GM23338 (cell line): Measurements from ENCODE around the gene SERPINB6. TPM values are rescaled to one million over a fixed set of nuclear protein-coding genes. Genes with fewer than 3 reads are reported as not detected.

Source experiments
- ATAC-seq: fragments of 200-7000 bp; cut with Tn5 transposase; 3 replicates; pipeline ENCODE4 v1.9.1; 2020
- DNase-seq: peaks from one replicate; pipeline ENCODE4 v3.0.0-alpha.2; 2015; ENCODE audit warnings: low spot score
- H2AFZ ChIP-seq: fragments of 200-600 bp; sonication (generic); 2 replicates; pipeline ENCODE4 v1.8.0; 2016; ENCODE audit warnings: antibody characterized with exemption, mild to moderate bottlenecking, moderate library complexity
- H3F3A ChIP-seq: fragments of 200-600 bp; sonication (generic); replicated peaks from 2 replicates; pipeline ENCODE4 v1.8.0; 2017; ENCODE audit warnings: antibody characterized with exemption, mixed run types, low read depth
- H3K27ac ChIP-seq: fragments of 200-600 bp; sonication (generic); 2 replicates; pipeline ENCODE4 v1.6.1; 2016; ENCODE audit warnings: low read depth
- H3K27me3 ChIP-seq: fragments of 200-600 bp; sonication (generic); 2 replicates; pipeline ENCODE4 v1.8.0; 2016; ENCODE audit warnings: mild to moderate bottlenecking, mixed run types, moderate library complexity; ENCODE audit not compliant: insufficient read depth
- H3K36me3 ChIP-seq: fragments of 200-600 bp; sonication (generic); 2 replicates; pipeline ENCODE4 v1.8.0; 2016; ENCODE audit warnings: mild to moderate bottlenecking; ENCODE audit not compliant: insufficient read depth
- H3K4me1 ChIP-seq: fragments of 200-600 bp; sonication (generic); 2 replicates; pipeline ENCODE4 v1.8.0; 2016; ENCODE audit warnings: mild to moderate bottlenecking, moderate library complexity; ENCODE audit not compliant: insufficient read depth
- H3K4me2 ChIP-seq: fragments of 200-600 bp; sonication (generic); 2 replicates; pipeline ENCODE4 v1.7.1; 2017; ENCODE audit warnings: mixed run types
- H3K4me3 ChIP-seq: fragments of 200-600 bp; sonication (generic); 2 replicates; pipeline ENCODE4 v1.6.1; 2016; ENCODE audit warnings: mixed run types
- H3K79me2 ChIP-seq: fragments of 200-600 bp; sonication (generic); replicated peaks from 2 replicates; pipeline ENCODE4 v1.8.0; 2017; ENCODE audit warnings: mild to moderate bottlenecking; ENCODE audit not compliant: insufficient read depth
- H3K9me2 ChIP-seq: fragments of 200-600 bp; sonication (generic); 2 replicates; pipeline ENCODE4 v1.8.0; 2017; ENCODE audit not compliant: insufficient read depth
- H4K20me1 ChIP-seq: fragments of 200-600 bp; sonication (generic); replicated peaks from 2 replicates; pipeline ENCODE4 v1.8.0; 2017; ENCODE audit warnings: mild to moderate bottlenecking; ENCODE audit not compliant: insufficient read depth
- H3K27ac Mint-ChIP-seq: 2 replicates; pipeline ENCODE4 v1.8.0; 2020; ENCODE audit warnings: inconsistent platforms, mild to moderate bottlenecking, moderate library complexity, mixed read lengths
- H3K27me3 Mint-ChIP-seq: 3 replicates; pipeline ENCODE4 v1.8.0; 2022; ENCODE audit warnings: low read depth, mild to moderate bottlenecking, moderate library complexity, mixed read lengths, inconsistent platforms; ENCODE audit not compliant: insufficient read depth, poor library complexity
- H3K36me3 Mint-ChIP-seq: 3 replicates; pipeline ENCODE4 v1.8.0; 2021; ENCODE audit warnings: low read depth, mild to moderate bottlenecking, inconsistent platforms, moderate library complexity, mixed read lengths
- H3K4me1 Mint-ChIP-seq: 3 replicates; pipeline ENCODE4 v1.8.0; 2020; ENCODE audit warnings: mild to moderate bottlenecking, inconsistent platforms, mixed read lengths
- H3K4me3 Mint-ChIP-seq: 3 replicates; pipeline ENCODE4 v1.8.0; 2021; ENCODE audit warnings: moderate library complexity, mild to moderate bottlenecking, inconsistent platforms, mixed read lengths
- H3K9me3 Mint-ChIP-seq: 3 replicates; pipeline ENCODE4 v1.8.0; 2020; ENCODE audit warnings: moderate library complexity, mild to moderate bottlenecking, inconsistent platforms, mixed read lengths
- EZH2 ChIP-seq: fragments of 200-600 bp; sonication (generic); IDR thresholded peaks from one replicate; pipeline ENCODE4 v1.8.0; 2017; ENCODE audit warnings: antibody characterized with exemption, mild to moderate bottlenecking, low read depth; ENCODE audit not compliant: unreplicated experiment
- EZH2phosphoT487 ChIP-seq: fragments of 200-600 bp; sonication (generic); IDR thresholded peaks from one replicate; pipeline ENCODE4 v1.8.1; 2018; ENCODE audit warnings: antibody characterized with exemption; ENCODE audit not compliant: unreplicated experiment
- JUNB ChIP-seq: IDR thresholded peaks from one replicate; pipeline ENCODE4 v1.6.1; 2016; ENCODE audit warnings: antibody characterized with exemption; ENCODE audit not compliant: unreplicated experiment
- NANOG ChIP-seq: IDR thresholded peaks from 2 replicates; pipeline ENCODE4 v1.6.1; 2016; ENCODE audit warnings: antibody characterized with exemption, borderline replicate concordance
- POLR2AphosphoS5 ChIP-seq: IDR thresholded peaks from 2 replicates; pipeline ENCODE4 v1.6.1; 2016; ENCODE audit warnings: antibody characterized with exemption, low read depth
- ZNF331 ChIP-seq: fragments of 250-450 bp; sonication (Bioruptor Pico); IDR thresholded peaks from 2 replicates; pipeline ENCODE4 v1.5.0; 2020; ENCODE audit warnings: low read depth, mild to moderate bottlenecking, moderate library complexity
- polyA plus RNA-seq: library from polyadenylated mRNA; unstranded; fragments of >200 nt; fragmentation: Nextera tagmentation; extraction: Ambion mirVana; gene quantifications from 2 replicates; pipeline ENCODE4 v1.2.1, GENCODE V29; 2016
- total RNA-seq: library from RNA; depleted of rRNA; stranded (reverse); fragments of >200 nt; shearing (Covaris generic); gene quantifications from 2 replicates; pipeline ENCODE4 v1.2.3, GENCODE V29; 2014
- TF ChIP-seq, protein P1 (sequence below): IDR thresholded peaks from 2 replicates; pipeline ENCODE4 v1.6.1; 2016; ENCODE audit warnings: antibody characterized with exemption
- TF ChIP-seq, protein P2 (sequence below): IDR thresholded peaks from one replicate; pipeline ENCODE4 v1.6.1; 2018; ENCODE audit warnings: antibody characterized with exemption; ENCODE audit not compliant: unreplicated experiment
- TF ChIP-seq, protein P3 (sequence below): fragments of 250-450 bp; sonication (Bioruptor Pico); IDR thresholded peaks from 2 replicates; pipeline ENCODE4 v1.5.0; 2020; ENCODE audit warnings: mild to moderate bottlenecking, moderate library complexity
- TF ChIP-seq, protein P4 (sequence below), 2 experiments: fragments of 200-600 bp in 1 of 2; sonication (generic) in 1 of 2; conservative IDR thresholded peaks; 2 replicates each; pipeline versions ENCODE4 v1.5.1 to v1.6.1; 2016 to 2017; ENCODE audit warnings: antibody characterized with exemption in 2 of 2, low read depth in 2 of 2, mild to moderate bottlenecking in 2 of 2, moderate library complexity in 1 of 2

Gene SERPINB6
- total and polyA plus RNA-seq, 2 experiments from 2014 or later = 25.9 to 38.5 TPM

DNA sequence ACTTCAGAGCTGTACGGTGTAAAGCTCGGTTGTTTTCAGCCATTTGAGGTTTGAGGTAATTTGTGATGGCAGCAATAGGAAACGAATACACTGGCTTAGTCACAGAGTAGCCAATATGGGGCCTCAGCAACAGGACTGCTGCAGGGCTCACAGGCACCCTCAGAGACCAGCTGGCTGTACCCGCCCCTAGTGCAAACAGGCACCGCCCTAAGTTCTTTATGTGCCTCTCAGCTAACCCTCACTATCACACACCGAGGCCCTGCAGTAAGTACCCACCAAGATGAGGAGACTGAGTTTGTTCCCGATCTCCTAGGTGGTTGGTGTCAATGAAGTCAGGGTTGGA lies 57.1 kb downstream of the SERPINB6 start:
- Histone ChIP-seq H3K27ac (no peak overlapping the region), H3K4me2 (no peak overlapping the region), H3K36me3 (no peaks in the 10 kb centered on the region), H2AFZ (peak overlapping the region; percentile 19; the same call in 1 of the 2 replicates), H4K20me1 (no peaks in the 10 kb centered on the region), H3K79me2 (no peaks in the 10 kb centered on the region), H3K9me2 (peaks cover 4% of the 10 kb centered on the region; the same call in 1 of the 2 replicates), H3K4me1 (peaks cover 56% of the 10 kb centered on the region), H3K4me3 (no peak overlapping the region), H3K27me3 (no peaks in the 10 kb centered on the region), H3F3A (peaks cover 12% of the 10 kb centered on the region)
- Mint-ChIP-seq H3K4me1 (peaks cover 62% of the 10 kb centered on the region), H3K27ac (no peak overlapping the region), H3K36me3 (no peaks in the 10 kb centered on the region), H3K9me3 (no peaks in the 10 kb centered on the region), H3K4me3 (no peak overlapping the region), H3K27me3 (peaks cover 5% of the 10 kb centered on the region)
- ATAC-seq (peak; percentile 21), DNase-seq (no peak)
- no peak for TF ChIP-seq EZH2phosphoT487
- TF ChIP-seq, protein P1, sequence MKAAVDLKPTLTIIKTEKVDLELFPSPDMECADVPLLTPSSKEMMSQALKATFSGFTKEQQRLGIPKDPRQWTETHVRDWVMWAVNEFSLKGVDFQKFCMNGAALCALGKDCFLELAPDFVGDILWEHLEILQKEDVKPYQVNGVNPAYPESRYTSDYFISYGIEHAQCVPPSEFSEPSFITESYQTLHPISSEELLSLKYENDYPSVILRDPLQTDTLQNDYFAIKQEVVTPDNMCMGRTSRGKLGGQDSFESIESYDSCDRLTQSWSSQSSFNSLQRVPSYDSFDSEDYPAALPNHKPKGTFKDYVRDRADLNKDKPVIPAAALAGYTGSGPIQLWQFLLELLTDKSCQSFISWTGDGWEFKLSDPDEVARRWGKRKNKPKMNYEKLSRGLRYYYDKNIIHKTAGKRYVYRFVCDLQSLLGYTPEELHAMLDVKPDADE = no peak
- no peak for TF ChIP-seq JUNB
- no peak for TF ChIP-seq NANOG
- TF ChIP-seq, protein P2, sequence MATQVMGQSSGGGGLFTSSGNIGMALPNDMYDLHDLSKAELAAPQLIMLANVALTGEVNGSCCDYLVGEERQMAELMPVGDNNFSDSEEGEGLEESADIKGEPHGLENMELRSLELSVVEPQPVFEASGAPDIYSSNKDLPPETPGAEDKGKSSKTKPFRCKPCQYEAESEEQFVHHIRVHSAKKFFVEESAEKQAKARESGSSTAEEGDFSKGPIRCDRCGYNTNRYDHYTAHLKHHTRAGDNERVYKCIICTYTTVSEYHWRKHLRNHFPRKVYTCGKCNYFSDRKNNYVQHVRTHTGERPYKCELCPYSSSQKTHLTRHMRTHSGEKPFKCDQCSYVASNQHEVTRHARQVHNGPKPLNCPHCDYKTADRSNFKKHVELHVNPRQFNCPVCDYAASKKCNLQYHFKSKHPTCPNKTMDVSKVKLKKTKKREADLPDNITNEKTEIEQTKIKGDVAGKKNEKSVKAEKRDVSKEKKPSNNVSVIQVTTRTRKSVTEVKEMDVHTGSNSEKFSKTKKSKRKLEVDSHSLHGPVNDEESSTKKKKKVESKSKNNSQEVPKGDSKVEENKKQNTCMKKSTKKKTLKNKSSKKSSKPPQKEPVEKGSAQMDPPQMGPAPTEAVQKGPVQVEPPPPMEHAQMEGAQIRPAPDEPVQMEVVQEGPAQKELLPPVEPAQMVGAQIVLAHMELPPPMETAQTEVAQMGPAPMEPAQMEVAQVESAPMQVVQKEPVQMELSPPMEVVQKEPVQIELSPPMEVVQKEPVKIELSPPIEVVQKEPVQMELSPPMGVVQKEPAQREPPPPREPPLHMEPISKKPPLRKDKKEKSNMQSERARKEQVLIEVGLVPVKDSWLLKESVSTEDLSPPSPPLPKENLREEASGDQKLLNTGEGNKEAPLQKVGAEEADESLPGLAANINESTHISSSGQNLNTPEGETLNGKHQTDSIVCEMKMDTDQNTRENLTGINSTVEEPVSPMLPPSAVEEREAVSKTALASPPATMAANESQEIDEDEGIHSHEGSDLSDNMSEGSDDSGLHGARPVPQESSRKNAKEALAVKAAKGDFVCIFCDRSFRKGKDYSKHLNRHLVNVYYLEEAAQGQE = no peak
- TF ChIP-seq EZH2 = no peak
- no peak for TF ChIP-seq POLR2AphosphoS5
- no peak for TF ChIP-seq ZNF331 (CRISPR knock-in tag)
- TF ChIP-seq, protein P3, sequence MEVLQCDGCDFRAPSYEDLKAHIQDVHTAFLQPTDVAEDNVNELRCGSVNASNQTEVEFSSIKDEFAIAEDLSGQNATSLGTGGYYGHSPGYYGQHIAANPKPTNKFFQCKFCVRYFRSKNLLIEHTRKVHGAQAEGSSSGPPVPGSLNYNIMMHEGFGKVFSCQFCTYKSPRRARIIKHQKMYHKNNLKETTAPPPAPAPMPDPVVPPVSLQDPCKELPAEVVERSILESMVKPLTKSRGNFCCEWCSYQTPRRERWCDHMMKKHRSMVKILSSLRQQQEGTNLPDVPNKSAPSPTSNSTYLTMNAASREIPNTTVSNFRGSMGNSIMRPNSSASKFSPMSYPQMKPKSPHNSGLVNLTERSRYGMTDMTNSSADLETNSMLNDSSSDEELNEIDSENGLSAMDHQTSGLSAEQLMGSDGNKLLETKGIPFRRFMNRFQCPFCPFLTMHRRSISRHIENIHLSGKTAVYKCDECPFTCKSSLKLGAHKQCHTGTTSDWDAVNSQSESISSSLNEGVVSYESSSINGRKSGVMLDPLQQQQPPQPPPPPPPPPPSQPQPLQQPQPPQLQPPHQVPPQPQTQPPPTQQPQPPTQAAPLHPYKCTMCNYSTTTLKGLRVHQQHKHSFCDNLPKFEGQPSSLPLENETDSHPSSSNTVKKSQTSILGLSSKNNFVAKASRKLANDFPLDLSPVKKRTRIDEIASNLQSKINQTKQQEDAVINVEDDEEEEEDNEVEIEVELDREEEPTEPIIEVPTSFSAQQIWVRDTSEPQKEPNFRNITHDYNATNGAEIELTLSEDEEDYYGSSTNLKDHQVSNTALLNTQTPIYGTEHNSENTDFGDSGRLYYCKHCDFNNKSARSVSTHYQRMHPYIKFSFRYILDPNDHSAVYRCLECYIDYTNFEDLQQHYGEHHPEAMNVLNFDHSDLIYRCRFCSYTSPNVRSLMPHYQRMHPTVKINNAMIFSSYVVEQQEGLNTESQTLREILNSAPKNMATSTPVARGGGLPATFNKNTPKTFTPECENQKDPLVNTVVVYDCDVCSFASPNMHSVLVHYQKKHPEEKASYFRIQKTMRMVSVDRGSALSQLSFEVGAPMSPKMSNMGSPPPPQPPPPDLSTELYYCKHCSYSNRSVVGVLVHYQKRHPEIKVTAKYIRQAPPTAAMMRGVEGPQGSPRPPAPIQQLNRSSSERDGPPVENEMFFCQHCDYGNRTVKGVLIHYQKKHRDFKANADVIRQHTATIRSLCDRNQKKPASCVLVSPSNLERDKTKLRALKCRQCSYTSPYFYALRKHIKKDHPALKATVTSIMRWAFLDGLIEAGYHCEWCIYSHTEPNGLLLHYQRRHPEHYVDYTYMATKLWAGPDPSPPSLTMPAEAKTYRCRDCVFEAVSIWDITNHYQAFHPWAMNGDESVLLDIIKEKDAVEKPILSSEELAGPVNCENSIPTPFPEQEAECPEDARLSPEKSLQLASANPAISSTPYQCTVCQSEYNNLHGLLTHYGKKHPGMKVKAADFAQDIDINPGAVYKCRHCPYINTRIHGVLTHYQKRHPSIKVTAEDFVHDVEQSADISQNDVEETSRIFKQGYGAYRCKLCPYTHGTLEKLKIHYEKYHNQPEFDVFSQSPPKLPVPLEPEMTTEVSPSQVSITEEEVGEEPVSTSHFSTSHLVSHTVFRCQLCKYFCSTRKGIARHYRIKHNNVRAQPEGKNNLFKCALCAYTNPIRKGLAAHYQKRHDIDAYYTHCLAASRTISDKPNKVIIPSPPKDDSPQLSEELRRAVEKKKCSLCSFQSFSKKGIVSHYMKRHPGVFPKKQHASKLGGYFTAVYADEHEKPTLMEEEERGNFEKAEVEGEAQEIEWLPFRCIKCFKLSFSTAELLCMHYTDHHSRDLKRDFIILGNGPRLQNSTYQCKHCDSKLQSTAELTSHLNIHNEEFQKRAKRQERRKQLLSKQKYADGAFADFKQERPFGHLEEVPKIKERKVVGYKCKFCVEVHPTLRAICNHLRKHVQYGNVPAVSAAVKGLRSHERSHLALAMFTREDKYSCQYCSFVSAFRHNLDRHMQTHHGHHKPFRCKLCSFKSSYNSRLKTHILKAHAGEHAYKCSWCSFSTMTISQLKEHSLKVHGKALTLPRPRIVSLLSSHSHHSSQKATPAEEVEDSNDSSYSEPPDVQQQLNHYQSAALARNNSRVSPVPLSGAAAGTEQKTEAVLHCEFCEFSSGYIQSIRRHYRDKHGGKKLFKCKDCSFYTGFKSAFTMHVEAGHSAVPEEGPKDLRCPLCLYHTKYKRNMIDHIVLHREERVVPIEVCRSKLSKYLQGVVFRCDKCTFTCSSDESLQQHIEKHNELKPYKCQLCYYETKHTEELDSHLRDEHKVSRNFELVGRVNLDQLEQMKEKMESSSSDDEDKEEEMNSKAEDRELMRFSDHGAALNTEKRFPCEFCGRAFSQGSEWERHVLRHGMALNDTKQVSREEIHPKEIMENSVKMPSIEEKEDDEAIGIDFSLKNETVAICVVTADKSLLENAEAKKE (CRISPR knock-in tag) = no peak
- TF ChIP-seq, protein P4, sequence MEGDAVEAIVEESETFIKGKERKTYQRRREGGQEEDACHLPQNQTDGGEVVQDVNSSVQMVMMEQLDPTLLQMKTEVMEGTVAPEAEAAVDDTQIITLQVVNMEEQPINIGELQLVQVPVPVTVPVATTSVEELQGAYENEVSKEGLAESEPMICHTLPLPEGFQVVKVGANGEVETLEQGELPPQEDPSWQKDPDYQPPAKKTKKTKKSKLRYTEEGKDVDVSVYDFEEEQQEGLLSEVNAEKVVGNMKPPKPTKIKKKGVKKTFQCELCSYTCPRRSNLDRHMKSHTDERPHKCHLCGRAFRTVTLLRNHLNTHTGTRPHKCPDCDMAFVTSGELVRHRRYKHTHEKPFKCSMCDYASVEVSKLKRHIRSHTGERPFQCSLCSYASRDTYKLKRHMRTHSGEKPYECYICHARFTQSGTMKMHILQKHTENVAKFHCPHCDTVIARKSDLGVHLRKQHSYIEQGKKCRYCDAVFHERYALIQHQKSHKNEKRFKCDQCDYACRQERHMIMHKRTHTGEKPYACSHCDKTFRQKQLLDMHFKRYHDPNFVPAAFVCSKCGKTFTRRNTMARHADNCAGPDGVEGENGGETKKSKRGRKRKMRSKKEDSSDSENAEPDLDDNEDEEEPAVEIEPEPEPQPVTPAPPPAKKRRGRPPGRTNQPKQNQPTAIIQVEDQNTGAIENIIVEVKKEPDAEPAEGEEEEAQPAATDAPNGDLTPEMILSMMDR (conservative IDR thresholded peaks at IDR 0.05; ENCODE audit: low read depth in 2 of 2) = no peak
